Left colon (tissue), 2 donors: ENCODE measurements around the gene SNRK. TPM values are rescaled to one million over a fixed set of nuclear protein-coding genes. Genes with fewer than 3 reads are reported as not detected.

Experiments
- ATAC-seq: fragments of 200-7000 bp; cut with Tn5 transposase; one replicate; pipeline ENCODE4 v1.9.1; 2020; ENCODE audit warnings: mild to moderate bottlenecking, moderate library complexity
- DNase-seq, 2 donors: peaks; one replicate each; pipeline ENCODE4 v3.0.0-alpha.2; 2020
- intact Hi-C, 2 donors: fragments of 100-400 bp; cut with DNase I in 1 of 2; cut with micrococcal nuclease in 1 of 2; formaldehyde crosslinking; loops; one replicate each; pipeline versions ENCODE4 v1.11.2 to v1.14.0; 2022; cut with DNase I, micrococcal nuclease
- total RNA-seq, 2 donors: library from RNA; stranded (reverse); fragmentation: NEBNext Ultra II Directional; extraction: Animal tissue kit (Norgen Biotek cat#: 25700); gene quantifications; one replicate each; pipeline ENCODE4 v1.2.1, GENCODE V29; 2021
- donor health status: DM: no; HTN: no; CAD: no.
- donor health status: DM: yes; HTN: yes; CAD: no.

The SNRK gene
- total RNA-seq, 2 donors from 2014 or later = 27.7 to 31.7 TPM

GRCh38 chr3:43262194-43262593, 24.1 kb upstream of the SNRK start:
- ATAC-seq = no peak

GRCh38 chr3:43266451-43266850, 19.9 kb upstream of the SNRK start:
- no peak for DNase-seq
- intact Hi-C loops = no loop called here
- no peak for ATAC-seq

More at GRCh38 chr3:43262194-43262593, 24.1 kb upstream of the SNRK start:
- intact Hi-C loops = no loop called here
- DNase-seq = no peak

- DNase-seq (no peak), ATAC-seq (no peak)
- intact Hi-C loops = no loop called here
Observed at GRCh38 chr3:43266995-43267394, 19.3 kb upstream of the SNRK start.

- ATAC-seq = no peak
- intact Hi-C loops = no loop called here
Observed at GRCh38 chr3:43268636-43269035, 17.7 kb upstream of the SNRK start.

GRCh38 chr3:43270078-43270477, 16.3 kb upstream of the SNRK start:
- ATAC-seq (no peak), DNase-seq (no peak)
- intact Hi-C loops = no loop called here

More at GRCh38 chr3:43268636-43269035, 17.7 kb upstream of the SNRK start:
- no peak for DNase-seq

- DNase-seq (no peak), ATAC-seq (no peak)
- intact Hi-C loops = no loop called here
Observed at GRCh38 chr3:43273416-43273815, 12.9 kb upstream of the SNRK start.

GRCh38 chr3:43279082-43279481, 7.3 kb upstream of the SNRK start:
- no peak for DNase-seq
- intact Hi-C loops = no loop called here

GRCh38 chr3:43279532-43279931, 6.8 kb upstream of the SNRK start:
- no peak for DNase-seq
- intact Hi-C loops = no loop called here
- no peak for ATAC-seq

More at GRCh38 chr3:43279082-43279481, 7.3 kb upstream of the SNRK start:
- ATAC-seq = no peak

GRCh38 chr3:43281020-43281419, 5.3 kb upstream of the SNRK start:
- ATAC-seq (no peak), DNase-seq (no peak)
- intact Hi-C loops = no loop called here

GRCh38 chr3:43284171-43284570, 2.2 kb upstream of the SNRK start:
- intact Hi-C loops = no loop called here
- no peak for DNase-seq
- ATAC-seq = no peak

- intact Hi-C loops = no loop called here
- ATAC-seq (no peak), DNase-seq (peak in 1 of 2 donors; percentile 13)
Observed at GRCh38 chr3:43285644-43286043, 696 bp upstream of the SNRK start.

- intact Hi-C loops = no loop called here
- peak; percentile 52 for ATAC-seq
- DNase-seq = peak in 1 of 2 donors; percentile 41
Observed at GRCh38 chr3:43286841-43287499, 630 bp downstream of the SNRK start.

GRCh38 chr3:43287500-43287873, 1.1 kb downstream of the SNRK start:
- DNase-seq = no peak
- peak; percentile 18 for ATAC-seq
- intact Hi-C loops = no loop called here

GRCh38 chr3:43288366-43288765, 2.0 kb downstream of the SNRK start:
- DNase-seq (no peak), ATAC-seq (peak; percentile 51)
- intact Hi-C loops = no loop called here

- intact Hi-C loops = no loop called here
- ATAC-seq = no peak
- DNase-seq = no peak
Observed at GRCh38 chr3:43288850-43289249, 2.5 kb downstream of the SNRK start.

GRCh38 chr3:43289401-43289800, 3.1 kb downstream of the SNRK start:
- ATAC-seq (no peak), DNase-seq (no peak)
- intact Hi-C loops = no loop called here

GRCh38 chr3:43289841-43290470, 3.6 kb downstream of the SNRK start:
- intact Hi-C loops = no loop called here
- DNase-seq = no peak
- no peak for ATAC-seq

- ATAC-seq = no peak
- intact Hi-C loops = no loop called here
- no peak for DNase-seq
Observed at GRCh38 chr3:43290956-43291355, 4.6 kb downstream of the SNRK start.

GRCh38 chr3:43291546-43291945, 5.2 kb downstream of the SNRK start:
- ATAC-seq = no peak
- no peak for DNase-seq
- intact Hi-C loops = no loop called here

- ATAC-seq (peak; percentile 55), DNase-seq (no peak)
- intact Hi-C loops = no loop called here
Observed at GRCh38 chr3:43294975-43295374, 8.6 kb downstream of the SNRK start.

GRCh38 chr3:43296565-43296964, 10.2 kb downstream of the SNRK start:
- intact Hi-C loops = no loop called here
- ATAC-seq (peak; percentile 69), DNase-seq (peak in 1 of 2 donors; percentile 23)
